Endothelial cell of umbilical vein (primary cell): ENCODE results near the gene TUBGCP2. TPM values are rescaled to one million over a fixed set of nuclear protein-coding genes. Genes with fewer than 3 reads are reported as not detected.

ENCODE experiments used
- BruUV-seq: library from RNA; stranded (reverse); fragments of 400-500 nt; replicated peaks from 2 replicates; lab custom pipeline; 2021; lab: Mats Ljungman, UMichigan
- CTCF ChIA-PET: fragments of 300-600, 350-600 bp; sonication (Branson Sonifier 250); formaldehyde crosslinking; loops from one replicate; lab custom pipeline; 2021; ENCODE audit warnings: antibody characterized with exemption, inconsistent platforms; lab: Charles Lee
- POLR2A ChIA-PET: fragments of 300-600, 350-600 bp; sonication (Branson Sonifier 250); formaldehyde crosslinking; loops from one replicate; lab custom pipeline; 2021; ENCODE audit warnings: antibody characterized with exemption, inconsistent platforms; lab: Charles Lee
- DNase-seq: peaks from one replicate; pipeline ENCODE4 v3.0.0-alpha.2; 2011; ENCODE audit warnings: low read depth, low spot score
- FAIRE-seq: peaks from 2 replicates; lab custom pipeline; 2011; peaks lifted over from hg19 to GRCh38; lab: Jason Lieb, UNC
- H2AFZ ChIP-seq: 2 replicates; pipeline ENCODE4 v1.6.0; 2012; ENCODE audit warnings: low read depth, low read length, control low read depth, inconsistent platforms
- H3K27ac ChIP-seq: 2 replicates; pipeline ENCODE4 v1.5.1; 2011; ENCODE audit warnings: low read depth, mild to moderate bottlenecking, control low read depth, low read length, moderate library complexity; ENCODE audit not compliant: insufficient read depth
- H3K27me3 ChIP-seq, 2 experiments: 2 replicates each; pipeline versions ENCODE4 v1.6.0 to v1.6.1; 2011; ENCODE audit warnings: low read length in 2 of 2, mixed read lengths in 1 of 2; ENCODE audit not compliant: control insufficient read depth in 2 of 2, insufficient read depth in 2 of 2
- H3K36me3 ChIP-seq, 2 experiments: 2 replicates in 1 of 2; 3 replicates in 1 of 2; pipeline ENCODE4 v1.5.1; 2011; ENCODE audit warnings: low read length in 2 of 2, mild to moderate bottlenecking in 1 of 2, moderate library complexity in 1 of 2; ENCODE audit not compliant: control insufficient read depth in 2 of 2, insufficient read depth in 2 of 2; ENCODE audit errors: extremely low read depth in 1 of 2
- H3K4me1 ChIP-seq: 3 replicates; pipeline ENCODE4 v1.5.1; 2011; ENCODE audit warnings: mild to moderate bottlenecking, low read length; ENCODE audit not compliant: control insufficient read depth, insufficient read depth; ENCODE audit errors: extremely low read depth
- H3K4me2 ChIP-seq: 2 replicates; pipeline ENCODE4 v1.6.1; 2011; ENCODE audit warnings: low read length, control low read depth, mixed read lengths; ENCODE audit not compliant: insufficient read depth
- H3K4me3 ChIP-seq, 3 experiments: fragments of 200-600 bp in 1 of 3; sonication (generic), shearing (Covaris generic) in 1 of 3; replicated peaks in 1 of 3; 2 replicates each; pipeline ENCODE4 v1.5.1; 2011 to 2016; ENCODE audit warnings: control low read depth in 3 of 3, low read length in 3 of 3, mild to moderate bottlenecking in 2 of 3, inconsistent platforms in 1 of 3, low read depth in 1 of 3, moderate library complexity in 1 of 3; ENCODE audit not compliant: insufficient read depth in 1 of 3
- H3K79me2 ChIP-seq: 2 replicates; pipeline ENCODE4 v1.6.0; 2012; ENCODE audit warnings: low read length, inconsistent platforms; ENCODE audit not compliant: control insufficient read depth, insufficient read depth
- H3K9ac ChIP-seq: replicated peaks from 2 replicates; pipeline ENCODE3; 2011; ENCODE audit warnings: low read length, control low read depth; ENCODE audit not compliant: insufficient read depth; ENCODE audit errors: extremely low read depth
- H3K9me1 ChIP-seq: replicated peaks from 3 replicates; pipeline ENCODE4 v1.6.0; 2011; ENCODE audit warnings: mild to moderate bottlenecking, low read length; ENCODE audit not compliant: control insufficient read depth, insufficient read depth; ENCODE audit errors: extremely low read depth
- H3K9me3 ChIP-seq: replicated peaks from 2 replicates; pipeline ENCODE4 v1.5.1; 2012; ENCODE audit warnings: low read length, inconsistent platforms; ENCODE audit not compliant: control insufficient read depth, insufficient read depth
- H4K20me1 ChIP-seq: replicated peaks from 2 replicates; pipeline ENCODE3; 2011; ENCODE audit warnings: mild to moderate bottlenecking, low read length; ENCODE audit not compliant: control insufficient read depth, insufficient read depth; ENCODE audit errors: extremely low read depth
- CTCF ChIP-seq, 2 donors: IDR thresholded peaks; 1 replicate in 1 of 2; 2 replicates in 1 of 2; pipeline ENCODE4 v1.5.1; 2011; ENCODE audit warnings: low read length in 2 of 2, mild to moderate bottlenecking in 2 of 2, moderate library complexity in 2 of 2, control low read depth in 1 of 2, inconsistent platforms in 1 of 2, low read depth in 1 of 2; ENCODE audit not compliant: insufficient read depth in 1 of 2; ENCODE audit errors: extremely low read depth in 1 of 2
- EZH2 ChIP-seq: IDR thresholded peaks from 2 replicates; pipeline ENCODE4 v1.6.1; 2012; ENCODE audit warnings: borderline replicate concordance, low read depth, mild to moderate bottlenecking, moderate library complexity, low read length, inconsistent platforms; ENCODE audit not compliant: severe bottlenecking
- FOS ChIP-seq: IDR thresholded peaks from 2 replicates; pipeline ENCODE4 v1.6.1; 2011; ENCODE audit warnings: mild to moderate bottlenecking, low read length, moderate library complexity, borderline replicate concordance; ENCODE audit not compliant: insufficient read depth
- GATA2 ChIP-seq: IDR thresholded peaks from 2 replicates; pipeline ENCODE4 v1.7.0; 2011; ENCODE audit warnings: low read depth, mild to moderate bottlenecking, moderate library complexity, mixed read lengths, low read length; ENCODE audit not compliant: insufficient read length, insufficient read depth
- JUN ChIP-seq: IDR thresholded peaks from 2 replicates; pipeline ENCODE4 v1.6.1; 2011; ENCODE audit warnings: borderline replicate concordance, low read depth; ENCODE audit not compliant: insufficient read length, insufficient read depth
- MAX ChIP-seq: IDR thresholded peaks from 2 replicates; pipeline ENCODE4 v1.6.1; 2011; ENCODE audit not compliant: insufficient read depth, insufficient read length
- MYC ChIP-seq: IDR thresholded peaks from one replicate; pipeline ENCODE4 v1.6.1; 2011; ENCODE audit warnings: mild to moderate bottlenecking, low read depth, low read length
- POLR2A ChIP-seq: IDR thresholded peaks from 2 replicates; pipeline ENCODE4 v1.6.1; 2012; ENCODE audit warnings: low read depth, mild to moderate bottlenecking, control low read depth, low read length
- POLR2AphosphoS5 ChIP-seq: IDR thresholded peaks from 2 replicates; pipeline ENCODE4 v1.6.1; 2012; ENCODE audit warnings: low read depth, mild to moderate bottlenecking, control low read depth, low read length, moderate library complexity; ENCODE audit not compliant: insufficient read depth
- dilution Hi-C: fragments of 300-500 bp; cut with MboI; formaldehyde crosslinking; loops from one replicate; pipeline ENCODE4 v1.15.0; 2019; ENCODE audit warnings: low sequenced_read_pairs; ENCODE audit not compliant: extremely low pct_ligation_motif_present
- intact Hi-C: fragments of 100-400 bp; cut with micrococcal nuclease; formaldehyde crosslinking; loops from one replicate; pipeline ENCODE4 v1.10.0; 2022
- polyA plus RNA-seq, 4 experiments: library from polyadenylated mRNA; depleted of rRNA in 3 of 4; stranded (reverse) in 3 of 4; unstranded in 1 of 4; fragments of >200 nt; gene quantifications; 2 replicates each; pipeline versions ENCODE4 v1.2.1 to v1.2.3, GENCODE V29; 2011 to 2012; ENCODE audit warnings: missing spikeins in 1 of 4
- total RNA-seq: library from RNA; stranded (reverse); gene quantifications from 2 replicates; pipeline ENCODE4 v1.2.3, GENCODE V29; 2021

Gene TUBGCP2
- total and polyA plus RNA-seq, 2 donors (not counting 3 experiments of a cell fraction or from before 2014, with no cell fraction given), result 37.1 to 53.1 TPM

GRCh38 chr10:133310789-133311188 is 2.1 kb upstream of the TUBGCP2 start:
- Histone ChIP-seq H3K27ac (no peak overlapping the region), H3K36me3 (peaks cover 3 to 5% of the 10 kb centered on the region in 2 experiments), H3K9me3 (no peaks in the 10 kb centered on the region), H2AFZ (no peak overlapping the region), H3K9ac (no peak overlapping the region), H3K4me3 (no peak overlapping the region), H4K20me1 (no peaks in the 10 kb centered on the region), H3K9me1 (no peaks in the 10 kb centered on the region), H3K4me1 (peaks cover 7% of the 10 kb centered on the region), H3K27me3 (no peaks in the 10 kb centered on the region), H3K4me2 (no peak overlapping the region), H3K79me2 (peaks cover 22% of the 10 kb centered on the region)
- ChIA-PET POLR2A (no interaction called here), CTCF (interaction anchor here (1.3 kb wide), 1 partner anchor 19 kb away, joined by 4 read pairs; no protein-coding TSS in a partner anchor)
- intact Hi-C loops (no loop called here), dilution Hi-C loops (no loop called here)
- BruUV-seq, result no TSS peak
- TF ChIP-seq MAX (no peak), JUN (no peak), POLR2AphosphoS5 (no peak), POLR2A (no peak)
- DNase-seq (no peak), FAIRE-seq (no peak)

- ChIA-PET POLR2A (no interaction called here), CTCF (interaction anchor here (1.3 kb wide), 1 partner anchor 19 kb away, joined by 4 read pairs; no protein-coding TSS in a partner anchor)
- no peak overlapping the region for H3K9ac ChIP-seq
- no peak overlapping the region for H3K27ac ChIP-seq
- no peaks in the 10 kb centered on the region for H3K9me3 ChIP-seq
- H3K4me1 ChIP-seq, result peaks cover 7% of the 10 kb centered on the region
- no peak overlapping the region for H3K4me3 ChIP-seq
- dilution Hi-C loops, result no loop called here
- no peak overlapping the region for H3K4me2 ChIP-seq
- H3K27me3 ChIP-seq, result no peaks in the 10 kb centered on the region
- no peak for TF ChIP-seq POLR2AphosphoS5
- no peak for TF ChIP-seq MAX
- no peak for TF ChIP-seq POLR2A
- no peak for TF ChIP-seq MYC
- TF ChIP-seq GATA2, result no peak
- TF ChIP-seq EZH2, result no peak
- no peak for TF ChIP-seq FOS
- no peak for TF ChIP-seq JUN
- no peak for TF ChIP-seq CTCF (IDR thresholded peaks at IDR 0.05; ENCODE audit: extremely low read depth in 1 of 2, insufficient read depth in 1 of 2, low read depth in 1 of 2, low read length in 2 of 2)
- DNase-seq (no peak), FAIRE-seq (no peak)
- intact Hi-C loops, result no loop called here
- peaks cover 26% of the 10 kb centered on the region for H3K79me2 ChIP-seq
- H3K36me3 ChIP-seq, result peaks cover 3 to 5% of the 10 kb centered on the region in 2 experiments
- no TSS peak for BruUV-seq
- no peaks in the 10 kb centered on the region for H4K20me1 ChIP-seq
- H3K9me1 ChIP-seq, result no peaks in the 10 kb centered on the region
- H2AFZ ChIP-seq, result no peak overlapping the region
Measured at GRCh38 chr10:133310399-133310755, 1.7 kb upstream of the TUBGCP2 start.
